GM12873 (cell line): ENCODE results near the gene ZNF536.

Experiments used
- TF ChIP-seq, protein P1 (sequence below): IDR thresholded peaks from 2 replicates; pipeline ENCODE4 v1.5.1; 2012; ENCODE audit warnings: low read depth, mild to moderate bottlenecking, moderate library complexity, low read length, control low read depth; ENCODE audit not compliant: insufficient read depth; ENCODE audit errors: missing control alignments

ZNF536 gene

GRCh38 chr19:30606114-30607050 lies 234.2 kb downstream of the ZNF536 start:
- TF ChIP-seq, protein P1, sequence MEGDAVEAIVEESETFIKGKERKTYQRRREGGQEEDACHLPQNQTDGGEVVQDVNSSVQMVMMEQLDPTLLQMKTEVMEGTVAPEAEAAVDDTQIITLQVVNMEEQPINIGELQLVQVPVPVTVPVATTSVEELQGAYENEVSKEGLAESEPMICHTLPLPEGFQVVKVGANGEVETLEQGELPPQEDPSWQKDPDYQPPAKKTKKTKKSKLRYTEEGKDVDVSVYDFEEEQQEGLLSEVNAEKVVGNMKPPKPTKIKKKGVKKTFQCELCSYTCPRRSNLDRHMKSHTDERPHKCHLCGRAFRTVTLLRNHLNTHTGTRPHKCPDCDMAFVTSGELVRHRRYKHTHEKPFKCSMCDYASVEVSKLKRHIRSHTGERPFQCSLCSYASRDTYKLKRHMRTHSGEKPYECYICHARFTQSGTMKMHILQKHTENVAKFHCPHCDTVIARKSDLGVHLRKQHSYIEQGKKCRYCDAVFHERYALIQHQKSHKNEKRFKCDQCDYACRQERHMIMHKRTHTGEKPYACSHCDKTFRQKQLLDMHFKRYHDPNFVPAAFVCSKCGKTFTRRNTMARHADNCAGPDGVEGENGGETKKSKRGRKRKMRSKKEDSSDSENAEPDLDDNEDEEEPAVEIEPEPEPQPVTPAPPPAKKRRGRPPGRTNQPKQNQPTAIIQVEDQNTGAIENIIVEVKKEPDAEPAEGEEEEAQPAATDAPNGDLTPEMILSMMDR = no peak
